ENCODE measurements around the gene CARMIL1.

CARMIL1 gene

DNA sequence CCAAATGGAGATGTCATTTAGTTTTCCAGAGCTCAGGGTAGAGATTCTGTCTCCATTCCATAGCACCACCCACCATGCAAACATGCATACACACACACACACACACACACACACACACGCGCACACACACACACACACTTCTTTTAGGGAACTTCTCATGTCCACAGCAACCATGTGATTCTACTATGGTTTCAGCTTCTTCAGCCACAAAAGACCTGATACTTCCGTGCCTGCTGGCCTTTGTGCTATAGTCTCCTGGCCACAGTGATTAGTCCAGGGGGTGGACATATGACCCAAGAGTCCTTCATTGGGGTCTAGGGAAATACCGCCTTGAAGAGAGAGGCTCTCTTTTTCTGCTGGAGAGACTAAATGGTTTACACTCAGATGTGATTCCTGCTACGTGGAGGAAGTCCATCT lies 53.5 kb downstream of the CARMIL1 start:
- H3K4me3 ChIP-seq (ENCODE audit: low read length): no peak overlapping the region
- no peak for DNase-seq (ENCODE audit: low read depth)
- no peak for TF ChIP-seq CTCF (conservative IDR thresholded peaks at IDR 0.05; ENCODE audit: low read length)

- no peak for DNase-seq (ENCODE audit: low read depth)
- TF ChIP-seq CTCF (conservative IDR thresholded peaks at IDR 0.05; ENCODE audit: low read length): no peak
These were observed 54.3 kb downstream of the CARMIL1 start for GRCh38 chr6:25333471-25333870.

DNA sequence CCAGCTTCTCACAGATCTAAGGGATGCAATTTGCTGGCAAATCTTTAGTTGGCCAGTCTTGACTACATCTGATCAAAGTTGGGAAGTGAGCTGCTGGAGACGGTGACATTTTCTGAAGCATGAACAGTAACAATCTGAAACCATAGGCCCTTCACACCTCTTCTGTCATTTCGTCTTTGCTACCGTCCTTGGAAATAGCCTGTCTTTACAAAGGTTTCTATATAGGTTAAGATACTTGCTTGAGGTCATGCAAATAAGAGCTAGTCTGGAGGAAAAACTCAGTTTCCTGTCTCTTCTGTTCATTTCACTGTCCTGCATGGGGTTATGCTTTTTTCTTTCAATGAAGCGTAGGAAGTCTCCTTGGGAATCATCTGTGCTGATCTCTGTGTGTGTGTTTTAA lies 55.6 kb downstream of the CARMIL1 start:
- DNase-seq (ENCODE audit: low read depth): no peak
- TF ChIP-seq CTCF (conservative IDR thresholded peaks at IDR 0.05; ENCODE audit: low read length): no peak
- H3K4me3 ChIP-seq (ENCODE audit: low read length): no peak overlapping the region

More at GRCh38 chr6:25333471-25333870, 54.3 kb downstream of the CARMIL1 start:
- H3K4me3 ChIP-seq (ENCODE audit: low read length): no peak overlapping the region

DNA sequence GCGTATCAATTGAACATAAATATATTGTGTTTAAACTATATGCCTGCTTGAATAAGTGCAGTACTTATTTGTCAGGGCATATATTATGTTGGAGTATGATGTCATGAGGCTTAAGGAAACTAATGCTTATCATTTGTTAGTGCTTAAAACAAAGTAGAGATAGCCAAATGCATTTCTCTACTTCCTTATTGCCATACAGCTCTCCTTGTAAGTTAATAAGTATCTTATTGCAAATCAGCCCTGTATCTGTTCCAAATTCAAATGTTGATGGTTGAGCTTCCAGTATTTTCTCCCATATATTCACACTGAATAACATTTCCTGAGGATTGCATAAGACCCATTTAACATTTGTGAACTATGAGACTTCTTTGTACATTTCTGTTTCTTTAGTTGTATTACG lies 57.8 kb downstream of the CARMIL1 start:
- no peak overlapping the region for H3K4me3 ChIP-seq (ENCODE audit: low read length)
- no peak for DNase-seq (ENCODE audit: low read depth)
- no peak for TF ChIP-seq CTCF (conservative IDR thresholded peaks at IDR 0.05; ENCODE audit: low read length)

- no peak for DNase-seq (ENCODE audit: low read depth)
- TF ChIP-seq CTCF (conservative IDR thresholded peaks at IDR 0.05; ENCODE audit: low read length): no peak
- H3K4me3 ChIP-seq (ENCODE audit: low read length): no peak overlapping the region
These were observed 58.3 kb downstream of the CARMIL1 start for GRCh38 chr6:25337431-25337830.

DNA sequence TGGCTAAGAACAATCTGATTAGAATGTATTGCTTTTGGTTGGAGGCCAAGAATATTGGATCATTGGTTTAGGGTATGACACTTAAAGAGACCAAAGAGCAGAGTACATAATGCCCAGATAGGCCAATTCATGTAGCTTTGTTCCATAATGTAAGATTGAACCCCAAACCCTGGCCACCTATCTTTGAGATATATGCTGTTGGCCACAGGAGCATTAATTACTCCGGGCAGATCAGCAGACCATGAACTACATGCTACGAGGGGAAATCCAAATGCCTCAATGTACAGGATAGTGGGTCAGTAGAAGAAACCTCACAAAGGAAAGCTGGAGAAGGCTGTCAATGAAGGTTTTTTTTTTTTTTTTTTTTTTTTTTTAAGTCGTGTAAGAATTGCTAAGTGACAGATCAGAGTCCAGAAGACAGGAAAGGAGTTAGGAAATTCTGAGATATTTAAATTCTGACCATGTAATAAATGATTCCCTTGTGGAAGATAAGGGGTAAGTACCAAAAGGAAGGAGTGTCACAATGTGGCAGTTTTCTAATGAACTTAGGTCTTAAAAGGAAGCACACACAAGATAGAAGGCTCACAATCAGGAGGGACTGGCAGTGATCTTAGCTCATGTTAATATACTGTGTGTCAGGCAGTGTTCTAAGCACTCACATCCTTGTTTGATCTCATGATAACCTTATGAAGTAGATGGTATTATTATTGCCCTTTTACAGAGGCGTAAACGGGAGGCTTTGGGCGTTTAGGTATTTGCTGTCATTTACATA lies 61.4 kb downstream of the CARMIL1 start:
- DNase-seq (ENCODE audit: low read depth): no peak
- no peak overlapping the region for H3K4me3 ChIP-seq (ENCODE audit: low read length)
- no peak for TF ChIP-seq CTCF (conservative IDR thresholded peaks at IDR 0.05; ENCODE audit: low read length)

DNA sequence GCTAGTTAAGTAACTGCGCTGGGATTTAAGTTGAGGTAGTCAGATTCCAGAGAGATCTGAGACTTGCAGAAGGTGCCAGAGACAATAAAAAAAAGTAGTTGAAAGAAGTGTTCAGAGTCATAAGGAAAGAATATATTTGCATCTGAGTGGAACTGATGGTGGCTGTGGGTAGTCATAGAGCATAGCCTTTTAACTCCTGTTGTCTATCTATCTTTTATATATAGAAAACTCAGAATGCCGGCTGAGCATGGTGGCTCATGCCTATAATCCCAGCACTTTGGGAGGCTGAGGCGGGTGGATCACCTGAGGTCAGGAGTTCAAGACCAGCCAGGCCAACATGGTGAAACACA lies 62.0 kb downstream of the CARMIL1 start:
- no peak for DNase-seq (ENCODE audit: low read depth)
- H3K4me3 ChIP-seq (ENCODE audit: low read length): no peak overlapping the region
- TF ChIP-seq CTCF (conservative IDR thresholded peaks at IDR 0.05; ENCODE audit: low read length): no peak
